Cortex of kidney (tissue), 1 donor: ENCODE measurements around the gene THAP4.

ENCODE experiments used
- DNase-seq: peaks from one replicate; lab custom pipeline; 2025; lab: John Stamatoyannopoulos, UW

THAP4 gene

DNA sequence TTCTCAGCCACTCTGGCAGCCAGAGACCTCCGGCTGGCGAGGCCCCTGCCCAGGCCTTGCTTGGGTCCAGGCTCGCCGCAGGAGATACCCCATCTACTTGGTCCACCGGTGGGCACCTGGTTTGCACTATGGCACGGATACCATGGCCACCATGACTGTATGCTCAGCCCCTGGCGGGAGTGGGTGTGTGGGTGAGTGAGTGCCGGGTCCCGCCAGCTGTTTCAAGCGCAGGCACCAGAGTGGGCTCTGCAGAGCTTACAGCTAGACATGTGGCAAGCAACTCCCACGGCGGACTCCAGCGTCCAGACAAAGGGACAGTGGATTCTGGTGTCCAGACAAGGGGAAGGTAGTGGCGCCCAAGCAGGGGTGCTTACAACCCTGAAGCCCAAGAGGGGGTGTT is 2.0 kb upstream of the THAP4 start:
- no peak for DNase-seq

DNA sequence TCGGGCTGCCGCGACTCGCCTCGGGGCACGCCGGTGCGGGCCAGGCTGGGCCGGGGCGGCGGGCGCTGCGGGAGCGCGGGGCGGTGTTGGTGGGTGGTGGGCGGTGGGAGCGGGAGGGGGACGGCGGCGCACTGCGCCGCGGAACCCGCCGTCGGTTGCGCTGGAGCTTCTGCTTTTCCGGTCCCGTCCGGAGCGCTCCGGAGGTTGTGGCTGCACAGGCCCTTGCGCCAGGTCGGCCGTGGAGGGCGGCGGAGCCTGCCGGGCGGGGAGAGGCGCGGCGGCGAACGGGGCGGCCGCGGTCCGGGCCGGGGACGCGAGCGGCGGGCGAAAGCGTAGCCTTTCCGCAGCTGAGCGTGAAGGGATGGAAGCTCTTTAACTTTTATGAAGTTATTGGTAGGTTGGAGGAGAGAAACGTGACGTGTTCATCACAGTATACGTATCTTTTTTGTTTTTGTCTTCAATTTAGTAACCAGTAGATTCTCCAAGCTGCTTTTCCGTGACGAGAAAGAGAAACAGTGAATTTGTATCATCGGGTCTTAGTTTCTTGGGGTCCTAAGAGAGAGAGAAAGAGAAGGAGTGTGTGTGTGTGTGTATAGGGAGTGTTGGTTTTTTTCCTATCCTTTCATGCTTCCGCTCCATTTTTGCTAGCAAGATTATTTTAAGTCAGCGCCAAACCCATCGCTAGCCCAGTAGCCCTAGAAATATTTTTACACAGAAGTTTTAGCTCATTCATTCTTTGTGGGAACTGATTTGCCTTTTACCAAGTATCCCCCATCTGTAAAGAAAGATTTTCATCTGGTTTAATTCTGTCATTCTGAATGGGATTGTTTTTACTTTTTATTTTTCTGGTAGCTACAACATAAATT is 1.1 kb upstream of the THAP4 start:
- no peak for DNase-seq

DNA sequence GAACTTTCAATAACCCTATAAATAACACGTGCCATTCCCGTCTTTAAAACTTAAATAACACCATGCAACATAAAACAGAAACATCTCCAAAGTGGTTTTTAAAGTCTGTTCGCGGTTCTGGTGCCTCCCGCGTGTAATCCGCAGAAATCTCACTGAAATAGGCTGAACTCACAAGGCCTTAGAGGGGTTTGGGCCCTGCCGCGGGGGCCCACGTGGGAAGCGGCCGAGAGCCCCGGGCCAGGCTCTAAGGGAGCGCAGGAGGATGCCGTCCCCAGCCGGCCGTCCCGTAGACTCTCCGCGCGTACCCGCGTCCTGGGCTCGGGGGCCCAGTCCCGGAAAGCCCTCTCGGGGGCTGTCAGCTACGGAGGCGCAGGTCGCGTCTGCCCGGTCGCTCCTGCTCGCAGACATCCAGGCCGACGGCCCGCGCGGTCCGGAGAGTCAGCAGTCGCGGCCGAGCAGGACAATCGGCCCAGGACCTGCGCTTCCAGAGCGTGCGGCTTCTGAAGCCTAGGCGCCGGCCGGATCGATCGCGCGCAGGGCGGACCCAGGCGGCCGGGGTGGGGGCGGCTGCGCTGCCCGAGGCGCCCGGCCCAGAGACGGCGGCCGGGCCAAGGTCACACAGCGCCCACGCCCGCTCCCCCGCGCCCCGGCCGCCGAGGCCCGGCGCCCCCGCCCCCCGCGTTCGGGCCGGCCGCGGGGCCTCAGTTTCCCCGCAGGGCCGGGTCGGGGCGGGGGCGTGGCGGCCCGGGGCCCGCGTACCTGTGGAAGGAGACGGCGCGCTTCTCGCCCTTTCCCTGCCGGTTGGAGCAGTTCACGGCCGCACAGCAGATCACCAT is 558 bp downstream of the THAP4 start:
- no peak for DNase-seq

DNA sequence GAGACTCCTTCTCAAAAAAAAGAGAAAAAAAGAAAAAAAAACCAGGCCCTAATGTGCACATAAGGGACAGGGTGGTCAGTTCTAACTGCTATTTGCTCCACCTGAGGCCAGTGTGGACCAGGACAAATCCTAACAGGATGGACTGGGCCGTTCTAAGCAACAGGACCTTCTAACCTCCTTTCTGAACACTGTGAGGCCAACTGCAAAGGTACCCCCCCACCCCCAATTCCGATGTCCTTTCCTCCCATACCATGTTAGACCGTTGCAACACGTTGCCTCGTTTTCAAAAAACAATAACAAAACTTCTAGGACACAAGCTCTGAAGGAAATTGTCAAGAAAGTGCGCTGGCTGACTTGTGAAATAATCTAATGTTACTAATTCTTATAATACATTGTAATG is 1.2 kb downstream of the THAP4 start:
- no peak for DNase-seq

DNA sequence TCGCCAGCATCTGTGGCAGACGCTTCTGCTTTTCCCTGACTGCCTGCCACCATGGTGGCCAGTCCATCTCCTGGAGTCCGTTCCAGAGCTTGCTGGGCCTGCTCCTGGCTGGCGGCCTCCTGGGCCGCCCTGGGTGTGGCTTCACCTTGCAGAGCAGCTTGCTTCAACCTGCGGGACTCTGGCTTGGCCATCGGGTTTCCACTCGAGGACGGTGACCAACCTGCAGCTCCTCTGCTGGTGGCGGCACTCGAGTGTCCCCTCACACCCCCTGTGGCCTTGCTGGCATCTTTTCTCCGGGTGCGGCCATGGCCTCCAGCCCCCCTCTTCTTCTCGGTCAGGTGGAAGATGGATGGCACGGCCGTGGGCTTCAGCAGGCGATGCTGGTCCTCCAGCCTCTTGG is 3.4 kb downstream of the THAP4 start:
- no peak for DNase-seq

DNA sequence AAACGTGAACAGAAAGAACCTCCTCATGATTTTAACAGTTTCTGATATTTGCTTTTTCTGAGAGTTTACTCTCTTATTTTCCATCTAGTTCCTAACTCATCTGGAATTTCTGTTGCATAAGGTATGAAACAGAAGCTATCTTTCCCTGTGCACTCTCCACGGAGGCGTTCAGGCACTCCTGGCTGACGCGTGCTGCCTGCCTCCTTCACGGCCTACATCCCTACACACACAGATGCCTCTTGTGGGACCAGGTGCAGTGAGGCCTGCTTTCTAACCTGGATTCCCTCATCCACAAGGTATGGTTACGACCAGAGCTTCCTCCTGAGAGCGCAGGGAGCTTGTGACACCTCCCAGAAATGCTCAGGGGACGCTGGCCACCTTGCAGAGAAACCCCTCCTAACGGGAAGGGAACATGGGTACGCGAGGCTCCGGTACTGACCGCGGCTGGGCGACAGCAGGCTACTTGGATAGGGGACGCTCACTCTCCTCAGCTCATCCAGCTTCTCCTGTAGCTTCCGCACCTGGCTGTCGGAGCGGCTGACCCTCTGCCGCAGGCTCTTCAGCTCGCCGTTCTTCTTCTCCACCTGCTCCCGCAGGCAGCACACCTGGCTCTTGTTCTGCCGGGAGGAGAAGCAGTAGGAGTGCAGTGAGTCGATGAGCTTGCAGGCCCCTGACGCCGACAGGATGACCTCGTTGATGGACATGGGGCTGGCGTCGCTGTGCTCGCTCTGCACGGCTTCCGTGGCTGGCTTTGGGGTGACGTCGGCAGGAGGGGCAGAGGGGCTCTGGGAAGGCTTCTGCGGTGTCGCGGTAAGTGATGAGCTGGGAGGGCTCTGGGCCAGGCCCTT is 4.3 kb downstream of the THAP4 start:
- no peak for DNase-seq

DNA sequence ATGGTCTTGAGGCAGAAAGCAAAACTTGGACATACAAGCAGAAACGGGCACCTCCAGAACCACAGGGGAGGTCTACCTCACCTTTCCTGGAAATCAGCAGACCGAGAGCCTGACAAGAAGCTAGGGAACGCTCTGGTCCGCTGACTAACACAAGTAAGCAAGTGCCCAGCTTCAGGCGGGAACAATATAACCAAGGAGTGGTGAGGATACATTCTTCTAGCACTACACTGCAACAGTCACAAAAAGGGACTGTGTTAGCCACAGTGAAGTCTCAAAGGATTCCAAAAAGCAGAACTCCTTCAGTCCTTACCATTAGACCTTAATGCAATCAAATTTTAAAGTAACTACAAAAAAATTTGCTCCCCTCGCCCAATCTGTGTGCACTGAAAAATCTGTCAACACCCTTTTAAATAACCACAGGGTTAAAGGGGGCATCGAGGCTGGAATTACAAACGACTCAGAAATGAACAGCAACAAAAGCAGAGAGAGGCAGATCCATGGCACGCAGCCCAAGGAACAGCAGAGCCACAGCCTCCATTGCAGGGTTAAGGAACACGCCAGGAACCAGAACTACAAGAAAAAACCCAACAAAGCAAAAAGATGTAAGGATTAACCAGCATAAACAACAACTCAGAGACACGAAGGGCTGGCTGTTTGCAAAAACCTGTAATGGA is 7.1 kb downstream of the THAP4 start:
- no peak for DNase-seq

DNA sequence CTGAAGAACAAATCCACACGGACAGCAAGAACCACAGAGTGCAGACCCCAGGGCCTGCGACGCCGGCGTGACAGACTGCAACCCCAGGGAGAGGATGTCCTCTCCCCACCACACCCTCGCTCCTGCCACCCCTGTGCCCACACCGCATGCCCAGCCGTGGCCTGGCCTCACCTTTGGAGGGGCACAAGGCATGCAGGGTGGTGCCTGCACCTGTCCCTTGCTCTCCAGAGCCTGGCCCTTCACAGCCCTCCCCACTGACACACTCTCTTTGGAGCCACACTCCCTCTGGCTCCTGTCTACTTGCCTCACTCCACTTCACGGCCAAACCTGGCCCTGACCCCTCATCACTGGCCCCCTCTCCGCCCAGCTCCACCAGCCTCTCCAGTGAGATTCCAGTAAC is 9.3 kb downstream of the THAP4 start:
- DNase-seq = no peak

DNA sequence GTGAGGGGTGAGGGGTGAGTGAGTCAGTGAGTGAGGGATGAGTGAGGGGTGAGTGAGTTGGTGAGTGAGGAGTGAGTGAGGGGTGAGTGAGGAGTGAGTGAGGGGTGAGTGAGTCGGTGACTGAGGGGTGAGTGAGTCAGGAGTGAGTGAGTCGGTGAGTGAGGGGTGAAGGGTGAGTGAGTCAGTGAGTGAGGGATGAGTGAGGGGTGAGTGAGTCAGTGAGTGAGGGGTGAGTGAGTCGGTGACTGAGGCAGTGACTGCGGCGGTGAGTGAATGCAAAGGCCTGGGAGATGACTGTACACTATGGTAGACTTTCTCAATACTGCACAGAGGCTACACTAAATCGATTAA is 16.6 kb downstream of the THAP4 start:
- no peak for DNase-seq

DNA sequence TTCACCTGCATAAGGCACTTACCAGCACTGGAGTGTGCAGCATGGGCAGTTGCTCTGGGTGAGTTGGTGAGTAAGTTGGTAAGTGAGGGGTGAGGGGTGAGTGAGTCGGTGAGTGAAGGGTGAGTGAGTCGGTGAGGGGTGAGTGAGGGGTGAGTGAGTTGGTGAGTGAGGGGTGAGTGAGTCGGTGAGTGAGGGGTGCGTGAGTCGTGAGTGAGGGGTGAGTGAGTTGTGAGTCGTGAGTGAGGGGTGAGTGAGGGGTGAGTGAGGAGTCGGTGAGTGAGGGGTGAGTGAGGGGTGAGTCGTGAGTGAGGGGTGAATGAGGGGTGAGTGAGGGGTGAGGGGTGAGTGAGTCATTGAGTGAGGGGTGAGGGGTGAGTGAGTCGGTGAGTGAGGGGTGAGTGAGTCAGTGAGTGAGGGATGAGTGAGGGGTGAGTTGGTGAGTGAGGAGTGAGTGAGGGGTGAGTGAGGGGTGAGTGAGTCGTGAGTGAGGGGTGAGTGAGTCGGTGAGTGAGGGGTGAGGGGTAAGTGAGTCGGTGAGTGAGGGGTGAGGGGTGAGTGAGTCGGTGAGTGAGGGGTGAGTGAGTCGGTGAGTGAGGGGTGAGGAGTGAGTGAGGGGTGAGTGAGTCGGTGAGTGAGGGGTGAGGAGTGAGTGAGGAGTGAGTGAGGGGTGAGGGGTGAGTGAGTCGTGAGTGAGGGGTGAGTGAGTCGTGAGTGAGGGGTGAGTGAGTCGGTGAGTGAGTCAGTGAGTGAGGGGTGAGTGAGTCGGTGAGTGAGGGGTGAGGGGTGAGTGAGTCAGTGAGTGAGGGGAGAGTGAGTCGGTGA is 17.1 kb downstream of the THAP4 start:
- no peak for DNase-seq

DNA sequence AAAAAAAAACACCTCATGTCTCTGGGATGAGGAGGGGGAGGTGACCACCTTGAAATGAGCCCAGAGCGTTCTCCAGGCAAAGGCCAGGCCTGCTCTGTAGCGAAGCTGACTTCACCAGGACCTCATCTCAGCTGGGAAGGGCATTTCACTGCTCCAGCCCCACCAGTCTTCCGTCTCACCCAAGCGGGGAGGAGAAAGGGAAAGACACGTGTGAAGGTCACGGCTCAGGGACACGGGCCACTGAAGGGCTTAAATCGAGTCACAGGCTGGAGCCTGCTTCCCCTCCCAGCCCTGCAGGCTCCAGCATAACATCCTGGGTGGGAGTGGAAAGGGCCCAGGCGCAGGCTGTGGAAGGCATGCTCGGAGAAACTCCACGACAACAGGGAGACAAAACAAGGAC is 18.1 kb downstream of the THAP4 start:
- no peak for DNase-seq

DNA sequence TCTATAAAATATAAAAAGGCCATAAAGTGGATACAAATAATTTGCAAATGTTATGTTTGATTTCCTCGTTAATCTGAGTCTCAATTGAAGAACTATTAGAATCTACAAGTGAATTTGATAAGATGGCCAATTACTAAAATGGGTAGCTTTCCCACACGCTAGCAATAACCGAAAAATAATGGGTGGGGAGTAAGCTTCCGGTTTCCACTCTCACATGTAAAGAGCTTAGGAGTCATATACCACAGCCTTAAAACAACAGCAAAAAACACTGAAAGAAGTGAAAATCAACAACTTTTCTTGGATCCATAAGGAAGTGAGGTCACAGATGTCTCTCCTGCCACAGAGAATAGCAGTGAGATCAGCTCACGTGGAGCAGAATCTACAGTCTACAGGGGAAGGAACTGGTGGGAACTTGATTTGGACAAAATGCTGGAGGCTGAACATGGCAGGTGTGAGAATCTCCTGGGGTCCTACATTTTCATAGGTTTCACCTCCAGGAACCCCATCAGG is 18.6 kb downstream of the THAP4 start:
- no peak for DNase-seq

DNA sequence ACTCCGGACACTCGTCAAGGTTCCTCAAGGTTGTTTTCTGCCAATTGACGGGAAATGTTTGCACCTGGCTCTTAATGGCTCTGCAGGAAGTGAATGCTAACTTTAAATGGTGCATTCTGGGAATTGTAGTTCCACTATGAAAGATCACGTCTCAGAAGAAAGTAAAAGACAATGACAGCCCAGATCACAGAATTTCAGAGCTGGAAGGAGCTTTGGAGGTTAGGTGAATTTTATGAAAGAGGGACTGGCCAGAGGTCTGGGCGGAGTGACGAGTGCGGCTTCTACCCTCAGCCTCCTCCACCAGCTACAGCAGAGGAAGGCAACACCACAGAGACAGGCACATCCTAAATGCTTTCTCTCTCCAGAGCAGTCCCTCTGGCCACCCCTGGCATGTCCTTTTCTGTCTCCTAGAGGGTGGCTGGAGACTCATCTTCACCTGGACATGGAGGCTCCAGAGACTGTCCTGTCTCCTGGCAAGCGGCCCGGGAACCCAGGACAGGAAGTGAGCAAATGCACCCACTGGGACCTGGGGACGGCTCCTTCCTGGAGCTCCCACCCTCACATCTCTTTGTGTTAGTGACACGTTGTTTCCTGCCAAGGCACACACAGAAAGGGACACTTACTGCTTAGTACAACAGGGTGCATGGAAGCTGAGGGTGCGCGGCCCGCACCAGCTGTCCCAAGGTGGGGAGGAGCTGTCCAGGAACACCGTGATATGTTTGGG is 19.4 kb downstream of the THAP4 start:
- DNase-seq = no peak

DNA sequence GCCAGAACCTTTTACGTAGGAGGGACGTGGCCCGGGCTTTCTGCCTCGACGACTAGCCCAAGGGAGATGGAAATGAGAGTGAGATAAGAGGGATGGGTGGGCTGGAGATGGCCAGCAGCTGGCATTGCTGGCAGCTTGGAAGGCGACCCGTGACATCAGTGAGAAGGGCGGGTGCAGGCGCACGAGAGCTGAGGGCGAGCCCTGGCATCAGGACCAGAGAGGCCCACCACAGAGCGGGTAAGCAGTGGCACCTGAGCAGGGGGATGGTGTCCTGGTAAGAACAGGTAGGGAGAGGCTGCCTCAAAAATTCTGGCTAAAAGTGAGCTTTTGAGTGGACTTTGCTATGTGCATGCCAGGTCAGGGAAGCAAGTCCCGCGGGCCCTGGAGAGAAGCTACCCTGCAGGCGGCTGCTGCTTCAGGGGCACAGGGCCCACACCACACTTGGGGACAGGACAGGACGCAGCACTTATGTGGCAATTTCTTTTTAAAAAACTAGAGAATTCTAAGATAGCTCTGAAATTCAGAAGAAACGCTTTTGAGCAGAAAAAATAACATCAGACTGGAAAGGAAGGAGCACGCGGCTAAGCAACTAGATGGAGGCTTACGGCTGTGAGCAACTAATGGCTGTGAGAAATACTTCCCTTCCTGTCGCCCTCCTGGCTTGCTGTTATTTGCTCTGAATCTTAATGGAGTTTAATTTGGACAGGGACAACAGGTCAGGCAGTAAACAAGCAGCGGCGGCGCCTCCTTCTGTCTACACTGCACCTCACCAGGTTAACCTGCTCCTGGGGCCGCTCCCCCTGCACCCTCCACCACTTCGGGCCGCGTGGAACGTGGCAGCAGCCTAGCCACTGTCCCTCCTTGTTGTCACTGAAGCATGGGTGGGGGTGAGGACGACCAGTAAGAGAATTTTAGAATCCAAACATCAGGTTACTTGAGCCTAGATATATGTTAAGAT is 20.5 kb downstream of the THAP4 start:
- no peak for DNase-seq

DNA sequence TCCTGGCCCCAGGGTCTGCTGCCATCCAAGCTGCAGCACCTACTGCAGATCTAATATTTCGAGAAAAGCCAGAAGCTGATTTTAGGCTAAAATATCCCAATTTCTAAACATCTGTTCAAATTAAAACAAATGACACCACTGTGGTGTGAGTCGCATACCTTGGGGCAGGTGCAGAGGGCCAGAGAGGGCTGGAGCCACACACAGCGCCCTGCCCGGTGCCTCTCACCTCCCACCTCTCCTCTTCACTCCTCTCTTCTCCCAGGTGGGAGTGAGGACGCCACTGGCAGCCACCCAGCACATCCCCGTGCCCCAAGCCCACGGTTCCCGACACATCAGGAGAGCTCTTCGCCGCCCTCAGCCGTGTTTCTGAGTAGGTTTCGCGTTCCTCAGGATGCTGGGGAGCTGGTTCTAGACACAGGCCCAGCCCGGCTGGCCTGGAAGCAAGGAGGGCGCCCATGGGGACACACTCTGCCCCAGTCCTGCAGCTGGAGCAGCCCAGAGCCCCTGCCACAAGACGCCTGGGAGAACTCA is 21.4 kb downstream of the THAP4 start:
- no peak for DNase-seq

DNA sequence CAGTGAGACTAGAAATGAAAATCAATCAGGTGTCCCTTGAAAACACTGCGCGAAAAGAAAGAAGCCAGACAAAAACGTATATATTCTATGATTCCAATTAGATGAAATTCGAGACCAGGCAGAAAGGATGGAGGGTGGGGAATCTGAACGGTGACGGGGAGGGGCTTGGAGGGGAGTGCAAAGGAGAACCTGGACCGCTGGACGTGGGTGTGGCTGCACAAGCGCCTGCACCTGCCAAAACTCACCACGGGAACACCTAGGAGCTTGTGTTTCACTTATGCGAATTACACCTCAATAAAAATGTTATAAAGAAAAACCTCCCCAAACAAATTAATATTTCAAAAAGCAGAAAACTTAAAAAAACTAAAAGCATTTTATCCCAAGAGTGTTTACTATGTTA is 21.9 kb downstream of the THAP4 start:
- no peak for DNase-seq

DNA sequence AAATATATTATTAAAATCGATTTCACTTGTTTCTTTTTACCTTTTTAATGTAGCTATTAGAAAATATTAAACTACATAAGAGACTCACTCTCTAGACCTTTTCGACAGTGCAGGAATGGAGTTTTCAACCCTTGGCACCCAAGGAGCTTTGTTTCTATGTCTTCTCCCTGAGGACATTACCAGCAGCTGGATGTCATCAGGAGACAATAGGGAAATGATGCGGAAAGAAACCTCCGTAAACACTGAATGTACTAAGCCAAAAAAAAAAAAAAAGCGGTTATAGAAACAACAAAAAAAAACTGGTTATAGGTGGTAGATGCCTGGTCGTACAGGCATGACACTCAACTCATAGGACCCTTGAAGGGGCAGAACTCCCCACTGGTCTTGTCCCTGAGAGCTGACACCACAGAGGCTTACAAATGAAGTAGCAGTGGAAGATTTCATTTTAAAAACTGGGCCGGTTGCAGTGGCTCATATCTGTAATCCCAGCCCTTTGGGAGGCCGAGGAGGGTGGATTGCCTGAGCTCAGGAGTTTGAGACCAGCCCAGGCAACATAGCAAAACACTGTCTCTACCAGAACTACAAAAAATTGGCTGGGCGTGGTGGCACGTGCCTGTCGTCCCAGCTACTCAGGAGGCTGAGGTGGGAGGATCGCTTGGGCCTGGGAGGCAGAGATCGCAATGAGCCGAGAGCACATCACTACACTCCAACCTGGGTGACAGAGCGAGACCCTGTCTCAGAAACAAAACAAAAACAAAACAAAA is 23.8 kb downstream of the THAP4 start:
- no peak for DNase-seq
